ENCODE results near the gene SLC52A1. TPM values are rescaled to one million over a fixed set of nuclear protein-coding genes. Genes with fewer than 3 reads are reported as not detected.

Gene SLC52A1
- total and polyA plus RNA-seq, 2 of the 13 experiments (the other 11 are each of a cell fraction or from before 2014, with no cell fraction given): 0.03 to 0.13 TPM

DNA sequence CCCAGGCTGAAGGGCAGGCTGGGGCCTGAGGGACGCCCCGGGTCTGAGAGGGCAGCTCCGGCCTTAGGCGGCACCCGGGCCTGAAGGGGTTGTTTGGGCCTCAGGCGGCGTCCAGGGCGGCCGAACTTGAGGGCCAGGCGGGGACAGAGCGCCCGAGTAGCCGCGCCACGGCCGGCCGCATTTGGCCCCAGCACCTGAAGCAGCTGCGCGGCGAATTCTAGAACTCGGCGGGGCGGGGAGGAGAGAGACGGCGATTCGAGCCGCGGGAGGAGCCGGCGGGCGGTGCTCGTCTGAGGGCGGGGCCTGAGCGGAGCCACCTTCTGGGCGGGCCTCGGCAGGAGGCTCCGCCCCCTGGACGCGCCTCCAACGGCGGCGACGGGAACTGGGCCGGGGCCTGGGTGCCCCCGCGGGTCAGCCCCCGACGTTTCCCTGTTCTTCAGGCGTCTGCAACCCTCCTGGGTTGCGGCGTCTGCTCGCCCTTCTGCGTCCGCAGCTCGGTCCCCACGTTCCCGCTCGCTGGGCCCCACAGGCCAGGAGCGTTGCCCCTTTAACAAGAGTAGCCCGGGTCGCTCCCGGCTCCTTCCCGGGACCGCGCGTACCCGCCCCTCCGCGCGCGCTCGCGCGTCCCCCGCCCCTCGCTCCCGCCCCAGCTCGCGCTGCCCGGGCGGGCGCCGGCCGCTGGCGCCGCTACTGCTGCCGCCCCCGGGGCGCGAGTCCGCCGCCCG is 37.8 kb downstream of the SLC52A1 start, which contains the start of the genes INCA1 and KIF1C (continued):
- no peak for TF ChIP-seq GRHL1 (CRISPR knock-in tag; conservative IDR thresholded peaks at IDR 0.05)
- TF ChIP-seq ZNF180 (CRISPR knock-in tag; IDR thresholded peaks at IDR 0.05; ENCODE audit: borderline replicate concordance, low read depth): no peak
- no peak for TF ChIP-seq HOXA9 (CRISPR knock-in tag; IDR thresholded peaks at IDR 0.05; ENCODE audit: borderline replicate concordance)
- TF ChIP-seq RARA (CRISPR knock-in tag; IDR thresholded peaks at IDR 0.05): peak; percentile 9; the same call in 1 of the 2 replicates
- no peak; the same call in 1 of the 2 replicates for TF ChIP-seq ZNF563 (CRISPR knock-in tag; IDR thresholded peaks at IDR 0.05)
- TF ChIP-seq GFI1 (CRISPR knock-in tag; IDR thresholded peaks at IDR 0.05; ENCODE audit: borderline replicate concordance): 0 out of 2 replicates have a peak, but pooled peaks have one; percentile 63
- TF ChIP-seq TAF1 (CRISPR knock-in tag; IDR thresholded peaks at IDR 0.05): peak; percentile 65
- no peak for TF ChIP-seq KIAA2018 (CRISPR knock-in tag; IDR thresholded peaks at IDR 0.05; ENCODE audit: borderline replicate concordance)
- TF ChIP-seq ZNF776 (CRISPR knock-in tag; IDR thresholded peaks at IDR 0.05): peak; percentile 22
- TF ChIP-seq CENPX (CRISPR knock-in tag; IDR thresholded peaks at IDR 0.05): no peak
- TF ChIP-seq IRF2 (CRISPR knock-in tag; IDR thresholded peaks at IDR 0.05): peak; percentile 32; the same call in 1 of the 2 replicates
- TF ChIP-seq MNT (IDR thresholded peaks at IDR 0.05): no peak
- TF ChIP-seq ZNF280B (CRISPR knock-in tag; IDR thresholded peaks at IDR 0.05; ENCODE audit: borderline replicate concordance): peak; percentile 58; the same call in 1 of the 2 replicates
- no peak for TF ChIP-seq ZSCAN20 (CRISPR knock-in tag; IDR thresholded peaks at IDR 0.05; ENCODE audit: borderline replicate concordance)

Measured in HepG2 (cell line).